Type B pancreatic cell (in vitro differentiated cells): ENCODE results near the gene CSN1S1. TPM values are rescaled to one million over a fixed set of nuclear protein-coding genes. Genes with fewer than 3 reads are reported as not detected.
"Not testable (repeated sequence)": the region's sequence is repeated elsewhere in the genome, so short reads cannot be mapped to it uniquely, and the experiment has no call there.

Experiments used
- DNase-seq: peaks from one replicate; pipeline ENCODE4 v3.0.0; 2021; ENCODE audit warnings: mixed read lengths; ENCODE audit not compliant: unreplicated experiment; ENCODE audit errors: extremely low spot score
- H3K27ac Mint-ChIP-seq: 2 replicates; pipeline ENCODE4 v1.8.0; 2021; ENCODE audit warnings: mild to moderate bottlenecking, mixed read lengths
- H3K27me3 Mint-ChIP-seq: 2 replicates; pipeline ENCODE4 v1.8.0; 2021; ENCODE audit warnings: mixed read lengths
- H3K36me3 Mint-ChIP-seq: 2 replicates; pipeline ENCODE4 v1.8.0; 2021; ENCODE audit warnings: mixed read lengths
- H3K4me1 Mint-ChIP-seq: one replicate; pipeline ENCODE4 v1.8.0; 2021; ENCODE audit warnings: mixed read lengths; ENCODE audit not compliant: unreplicated experiment
- H3K4me3 Mint-ChIP-seq: 2 replicates; pipeline ENCODE4 v1.8.0; 2021; ENCODE audit warnings: mild to moderate bottlenecking, mixed read lengths
- H3K9me3 Mint-ChIP-seq: 2 replicates; pipeline ENCODE4 v1.8.0; 2021; ENCODE audit warnings: mixed read lengths
- total RNA-seq: library from RNA; stranded (reverse); gene quantifications from 2 replicates; pipeline ENCODE4 v1.2.1, GENCODE V29; 2021; ENCODE audit warnings: low replicate concordance
- TF ChIP-seq, protein P1 (sequence below): fragments of 200-600 bp; sonication (generic); conservative IDR thresholded peaks from 2 replicates; pipeline ENCODE4 v1.5.0; 2021; ENCODE audit warnings: antibody characterized with exemption, mild to moderate bottlenecking

The CSN1S1 gene
- total RNA-seq, 1 donor from 2014 or later, result not detected

GRCh38 chr4:69920874-69921273, 10.0 kb upstream of the CSN1S1 start:
- no peaks in the 10 kb centered on the region for H3K27me3 Mint-ChIP-seq
- H3K4me3 Mint-ChIP-seq, result no peak overlapping the region
- no peaks in the 10 kb centered on the region for H3K9me3 Mint-ChIP-seq
- H3K36me3 Mint-ChIP-seq, result no peaks in the 10 kb centered on the region
- H3K27ac Mint-ChIP-seq, result no peak overlapping the region
- H3K4me1 Mint-ChIP-seq, result no peaks in the 10 kb centered on the region
- TF ChIP-seq, protein P1, sequence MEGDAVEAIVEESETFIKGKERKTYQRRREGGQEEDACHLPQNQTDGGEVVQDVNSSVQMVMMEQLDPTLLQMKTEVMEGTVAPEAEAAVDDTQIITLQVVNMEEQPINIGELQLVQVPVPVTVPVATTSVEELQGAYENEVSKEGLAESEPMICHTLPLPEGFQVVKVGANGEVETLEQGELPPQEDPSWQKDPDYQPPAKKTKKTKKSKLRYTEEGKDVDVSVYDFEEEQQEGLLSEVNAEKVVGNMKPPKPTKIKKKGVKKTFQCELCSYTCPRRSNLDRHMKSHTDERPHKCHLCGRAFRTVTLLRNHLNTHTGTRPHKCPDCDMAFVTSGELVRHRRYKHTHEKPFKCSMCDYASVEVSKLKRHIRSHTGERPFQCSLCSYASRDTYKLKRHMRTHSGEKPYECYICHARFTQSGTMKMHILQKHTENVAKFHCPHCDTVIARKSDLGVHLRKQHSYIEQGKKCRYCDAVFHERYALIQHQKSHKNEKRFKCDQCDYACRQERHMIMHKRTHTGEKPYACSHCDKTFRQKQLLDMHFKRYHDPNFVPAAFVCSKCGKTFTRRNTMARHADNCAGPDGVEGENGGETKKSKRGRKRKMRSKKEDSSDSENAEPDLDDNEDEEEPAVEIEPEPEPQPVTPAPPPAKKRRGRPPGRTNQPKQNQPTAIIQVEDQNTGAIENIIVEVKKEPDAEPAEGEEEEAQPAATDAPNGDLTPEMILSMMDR, result no peak
- DNase-seq, result no peak

- H3K4me3 Mint-ChIP-seq, H3K4me1 Mint-ChIP-seq, H3K27me3 Mint-ChIP-seq, H3K36me3 Mint-ChIP-seq, DNase-seq, H3K27ac Mint-ChIP-seq, H3K9me3 Mint-ChIP-seq: not testable (repeated sequence)
Observed at GRCh38 chr4:69923782-69924410, 7.0 kb upstream of the CSN1S1 start.

GRCh38 chr4:69934150-69934549, 3.3 kb downstream of the CSN1S1 start:
- Mint-ChIP-seq H3K4me3 (no peak overlapping the region), H3K9me3 (no peaks in the 10 kb centered on the region), H3K27ac (no peak overlapping the region), H3K36me3 (no peaks in the 10 kb centered on the region), H3K27me3 (no peaks in the 10 kb centered on the region), H3K4me1 (no peaks in the 10 kb centered on the region)
- TF ChIP-seq, protein P1, result no peak
- no peak for DNase-seq

GRCh38 chr4:69936566-69936965, 5.7 kb downstream of the CSN1S1 start:
- no peak for DNase-seq
- H3K9me3 Mint-ChIP-seq, result no peaks in the 10 kb centered on the region
- TF ChIP-seq, protein P1, result no peak
- no peaks in the 10 kb centered on the region for H3K36me3 Mint-ChIP-seq
- H3K4me3 Mint-ChIP-seq, result no peak overlapping the region
- H3K27me3 Mint-ChIP-seq, result no peaks in the 10 kb centered on the region
- no peak overlapping the region for H3K27ac Mint-ChIP-seq
- no peaks in the 10 kb centered on the region for H3K4me1 Mint-ChIP-seq

DNA sequence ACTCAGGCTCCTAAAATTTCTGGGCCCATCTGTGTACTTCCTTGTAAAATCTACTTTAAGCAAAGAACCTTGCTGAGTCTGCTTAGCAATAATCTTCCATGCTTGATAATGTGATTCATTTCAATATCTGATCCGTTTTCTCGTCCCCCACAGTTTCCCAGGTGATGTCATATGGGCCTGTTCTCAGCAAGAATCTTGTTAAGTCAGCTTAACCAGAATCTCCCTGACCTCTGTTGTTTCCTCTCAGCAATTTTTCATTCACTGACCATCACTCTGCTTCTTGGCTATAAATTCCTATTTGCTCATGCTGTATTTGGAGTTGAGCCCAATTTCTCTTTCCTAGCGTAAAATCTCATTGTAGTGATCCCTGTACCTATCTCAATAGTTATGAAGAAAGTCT, 20.7 kb downstream of the CSN1S1 start:
- no peaks in the 10 kb centered on the region for H3K27me3 Mint-ChIP-seq
- no peaks in the 10 kb centered on the region for H3K4me1 Mint-ChIP-seq
- H3K4me3 Mint-ChIP-seq, result no peak overlapping the region
- H3K36me3 Mint-ChIP-seq, result no peaks in the 10 kb centered on the region
- no peak for DNase-seq
- H3K27ac Mint-ChIP-seq, result no peak overlapping the region
- no peaks in the 10 kb centered on the region for H3K9me3 Mint-ChIP-seq
- TF ChIP-seq, protein P1, result no peak

DNA sequence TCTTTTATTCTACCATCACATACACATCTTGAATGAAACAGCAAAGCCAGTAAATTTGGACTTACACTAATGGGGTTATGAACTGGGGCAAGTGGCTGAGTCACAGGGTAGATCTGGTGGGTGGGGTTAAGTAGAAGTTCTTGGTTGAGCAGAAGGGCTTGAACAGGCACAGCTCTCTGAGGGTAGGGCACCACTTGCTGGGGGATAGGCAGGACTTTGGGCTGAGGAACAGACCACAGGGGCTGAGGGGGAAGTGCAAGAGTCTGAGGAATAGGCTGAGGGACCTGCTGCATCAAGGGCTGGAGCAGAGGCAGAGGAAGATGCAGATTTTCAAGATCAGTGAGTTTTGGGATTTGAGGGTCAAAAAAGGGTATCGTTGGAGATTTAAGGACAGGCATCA, 26.3 kb downstream of the CSN1S1 start:
- H3K27me3 Mint-ChIP-seq, result no peaks in the 10 kb centered on the region

More for the DNA sequence above, 26.3 kb downstream of the CSN1S1 start:
- TF ChIP-seq, protein P1, result no peak
- no peak for DNase-seq
- H3K4me3 Mint-ChIP-seq, result no peak overlapping the region
- H3K4me1 Mint-ChIP-seq, result no peaks in the 10 kb centered on the region
- H3K9me3 Mint-ChIP-seq, result no peaks in the 10 kb centered on the region
- H3K27ac Mint-ChIP-seq, result no peak overlapping the region
- H3K36me3 Mint-ChIP-seq, result no peaks in the 10 kb centered on the region
